GM23338 (cell line): Measurements from ENCODE around the gene CHMP4B. TPM values are rescaled to one million over a fixed set of nuclear protein-coding genes. Genes with fewer than 3 reads are reported as not detected.

Experiments used
- ATAC-seq: fragments of 200-7000 bp; cut with Tn5 transposase; 3 replicates; pipeline ENCODE4 v1.9.1; 2020
- DNase-seq: peaks from one replicate; pipeline ENCODE4 v3.0.0-alpha.2; 2015; ENCODE audit warnings: low spot score
- H2AFZ ChIP-seq: fragments of 200-600 bp; sonication (generic); 2 replicates; pipeline ENCODE4 v1.8.0; 2016; ENCODE audit warnings: antibody characterized with exemption, mild to moderate bottlenecking, moderate library complexity
- H3F3A ChIP-seq: fragments of 200-600 bp; sonication (generic); replicated peaks from 2 replicates; pipeline ENCODE4 v1.8.0; 2017; ENCODE audit warnings: antibody characterized with exemption, mixed run types, low read depth
- H3K27ac ChIP-seq: fragments of 200-600 bp; sonication (generic); 2 replicates; pipeline ENCODE4 v1.6.1; 2016; ENCODE audit warnings: low read depth
- H3K27me3 ChIP-seq: fragments of 200-600 bp; sonication (generic); 2 replicates; pipeline ENCODE4 v1.8.0; 2016; ENCODE audit warnings: mild to moderate bottlenecking, mixed run types, moderate library complexity; ENCODE audit not compliant: insufficient read depth
- H3K36me3 ChIP-seq: fragments of 200-600 bp; sonication (generic); 2 replicates; pipeline ENCODE4 v1.8.0; 2016; ENCODE audit warnings: mild to moderate bottlenecking; ENCODE audit not compliant: insufficient read depth
- H3K4me1 ChIP-seq: fragments of 200-600 bp; sonication (generic); 2 replicates; pipeline ENCODE4 v1.8.0; 2016; ENCODE audit warnings: mild to moderate bottlenecking, moderate library complexity; ENCODE audit not compliant: insufficient read depth
- H3K4me2 ChIP-seq: fragments of 200-600 bp; sonication (generic); 2 replicates; pipeline ENCODE4 v1.7.1; 2017; ENCODE audit warnings: mixed run types
- H3K4me3 ChIP-seq: fragments of 200-600 bp; sonication (generic); 2 replicates; pipeline ENCODE4 v1.6.1; 2016; ENCODE audit warnings: mixed run types
- H3K79me2 ChIP-seq: fragments of 200-600 bp; sonication (generic); replicated peaks from 2 replicates; pipeline ENCODE4 v1.8.0; 2017; ENCODE audit warnings: mild to moderate bottlenecking; ENCODE audit not compliant: insufficient read depth
- H3K9me2 ChIP-seq: fragments of 200-600 bp; sonication (generic); 2 replicates; pipeline ENCODE4 v1.8.0; 2017; ENCODE audit not compliant: insufficient read depth
- H4K20me1 ChIP-seq: fragments of 200-600 bp; sonication (generic); replicated peaks from 2 replicates; pipeline ENCODE4 v1.8.0; 2017; ENCODE audit warnings: mild to moderate bottlenecking; ENCODE audit not compliant: insufficient read depth
- H3K27ac Mint-ChIP-seq: 2 replicates; pipeline ENCODE4 v1.8.0; 2020; ENCODE audit warnings: inconsistent platforms, mild to moderate bottlenecking, moderate library complexity, mixed read lengths
- H3K27me3 Mint-ChIP-seq: 3 replicates; pipeline ENCODE4 v1.8.0; 2022; ENCODE audit warnings: low read depth, mild to moderate bottlenecking, moderate library complexity, mixed read lengths, inconsistent platforms; ENCODE audit not compliant: insufficient read depth, poor library complexity
- H3K36me3 Mint-ChIP-seq: 3 replicates; pipeline ENCODE4 v1.8.0; 2021; ENCODE audit warnings: low read depth, mild to moderate bottlenecking, inconsistent platforms, moderate library complexity, mixed read lengths
- H3K4me1 Mint-ChIP-seq: 3 replicates; pipeline ENCODE4 v1.8.0; 2020; ENCODE audit warnings: mild to moderate bottlenecking, inconsistent platforms, mixed read lengths
- H3K4me3 Mint-ChIP-seq: 3 replicates; pipeline ENCODE4 v1.8.0; 2021; ENCODE audit warnings: moderate library complexity, mild to moderate bottlenecking, inconsistent platforms, mixed read lengths
- H3K9me3 Mint-ChIP-seq: 3 replicates; pipeline ENCODE4 v1.8.0; 2020; ENCODE audit warnings: moderate library complexity, mild to moderate bottlenecking, inconsistent platforms, mixed read lengths
- CREB1 ChIP-seq: fragments of 250-450 bp; sonication (Bioruptor Pico); IDR thresholded peaks from 2 replicates; pipeline ENCODE4 v1.5.0; 2020; ENCODE audit warnings: low read depth, mild to moderate bottlenecking, moderate library complexity
- EZH2 ChIP-seq: fragments of 200-600 bp; sonication (generic); IDR thresholded peaks from one replicate; pipeline ENCODE4 v1.8.0; 2017; ENCODE audit warnings: antibody characterized with exemption, mild to moderate bottlenecking, low read depth; ENCODE audit not compliant: unreplicated experiment
- EZH2phosphoT487 ChIP-seq: fragments of 200-600 bp; sonication (generic); IDR thresholded peaks from one replicate; pipeline ENCODE4 v1.8.1; 2018; ENCODE audit warnings: antibody characterized with exemption; ENCODE audit not compliant: unreplicated experiment
- JUNB ChIP-seq: IDR thresholded peaks from one replicate; pipeline ENCODE4 v1.6.1; 2016; ENCODE audit warnings: antibody characterized with exemption; ENCODE audit not compliant: unreplicated experiment
- NANOG ChIP-seq: IDR thresholded peaks from 2 replicates; pipeline ENCODE4 v1.6.1; 2016; ENCODE audit warnings: antibody characterized with exemption, borderline replicate concordance
- POLR2AphosphoS5 ChIP-seq: IDR thresholded peaks from 2 replicates; pipeline ENCODE4 v1.6.1; 2016; ENCODE audit warnings: antibody characterized with exemption, low read depth
- STAT1 ChIP-seq: IDR thresholded peaks from one replicate; pipeline ENCODE4 v1.6.1; 2016; ENCODE audit warnings: antibody characterized with exemption; ENCODE audit not compliant: unreplicated experiment
- ZNF331 ChIP-seq: fragments of 250-450 bp; sonication (Bioruptor Pico); IDR thresholded peaks from 2 replicates; pipeline ENCODE4 v1.5.0; 2020; ENCODE audit warnings: low read depth, mild to moderate bottlenecking, moderate library complexity
- polyA plus RNA-seq: library from polyadenylated mRNA; unstranded; fragments of >200 nt; fragmentation: Nextera tagmentation; extraction: Ambion mirVana; gene quantifications from 2 replicates; pipeline ENCODE4 v1.2.1, GENCODE V29; 2016
- total RNA-seq: library from RNA; depleted of rRNA; stranded (reverse); fragments of >200 nt; shearing (Covaris generic); gene quantifications from 2 replicates; pipeline ENCODE4 v1.2.3, GENCODE V29; 2014
- TF ChIP-seq, protein P1 (sequence below): fragments of 250-450 bp; sonication (Bioruptor Pico); IDR thresholded peaks from 2 replicates; pipeline ENCODE4 v1.5.0; 2020; ENCODE audit warnings: mild to moderate bottlenecking, moderate library complexity
- TF ChIP-seq, protein P2 (sequence below), 2 experiments: fragments of 200-600 bp in 1 of 2; sonication (generic) in 1 of 2; conservative IDR thresholded peaks; 2 replicates each; pipeline versions ENCODE4 v1.5.1 to v1.6.1; 2016 to 2017; ENCODE audit warnings: antibody characterized with exemption in 2 of 2, low read depth in 2 of 2, mild to moderate bottlenecking in 2 of 2, moderate library complexity in 1 of 2
- TF ChIP-seq, protein P3 (sequence below): IDR thresholded peaks from one replicate; pipeline ENCODE4 v1.6.1; 2018; ENCODE audit warnings: antibody characterized with exemption; ENCODE audit not compliant: unreplicated experiment

Gene CHMP4B
- total and polyA plus RNA-seq, 2 experiments from 2014 or later, result 14.5 to 49.3 TPM

DNA sequence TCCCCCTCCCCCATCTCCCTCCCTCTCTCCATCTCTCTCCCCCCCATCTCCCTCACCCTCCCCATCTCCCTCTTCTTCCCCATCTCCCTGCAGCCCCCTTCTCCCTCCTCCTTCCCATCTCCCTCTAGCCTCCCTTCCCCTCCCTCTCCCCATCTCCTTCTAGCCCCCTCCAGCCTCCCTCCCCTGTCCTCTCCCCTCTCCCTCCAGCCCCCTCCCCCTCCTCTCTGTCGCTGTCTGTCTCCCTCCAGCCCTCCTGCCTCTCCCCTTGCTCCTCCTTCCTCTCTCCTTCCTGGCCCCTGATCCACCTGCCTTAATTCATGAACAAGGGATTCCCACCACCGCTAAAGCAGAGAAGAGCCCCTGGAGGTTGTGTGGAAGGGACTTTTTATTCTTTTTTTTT lies 26.9 kb upstream of the CHMP4B start (continued):
- TF ChIP-seq, protein P1, sequence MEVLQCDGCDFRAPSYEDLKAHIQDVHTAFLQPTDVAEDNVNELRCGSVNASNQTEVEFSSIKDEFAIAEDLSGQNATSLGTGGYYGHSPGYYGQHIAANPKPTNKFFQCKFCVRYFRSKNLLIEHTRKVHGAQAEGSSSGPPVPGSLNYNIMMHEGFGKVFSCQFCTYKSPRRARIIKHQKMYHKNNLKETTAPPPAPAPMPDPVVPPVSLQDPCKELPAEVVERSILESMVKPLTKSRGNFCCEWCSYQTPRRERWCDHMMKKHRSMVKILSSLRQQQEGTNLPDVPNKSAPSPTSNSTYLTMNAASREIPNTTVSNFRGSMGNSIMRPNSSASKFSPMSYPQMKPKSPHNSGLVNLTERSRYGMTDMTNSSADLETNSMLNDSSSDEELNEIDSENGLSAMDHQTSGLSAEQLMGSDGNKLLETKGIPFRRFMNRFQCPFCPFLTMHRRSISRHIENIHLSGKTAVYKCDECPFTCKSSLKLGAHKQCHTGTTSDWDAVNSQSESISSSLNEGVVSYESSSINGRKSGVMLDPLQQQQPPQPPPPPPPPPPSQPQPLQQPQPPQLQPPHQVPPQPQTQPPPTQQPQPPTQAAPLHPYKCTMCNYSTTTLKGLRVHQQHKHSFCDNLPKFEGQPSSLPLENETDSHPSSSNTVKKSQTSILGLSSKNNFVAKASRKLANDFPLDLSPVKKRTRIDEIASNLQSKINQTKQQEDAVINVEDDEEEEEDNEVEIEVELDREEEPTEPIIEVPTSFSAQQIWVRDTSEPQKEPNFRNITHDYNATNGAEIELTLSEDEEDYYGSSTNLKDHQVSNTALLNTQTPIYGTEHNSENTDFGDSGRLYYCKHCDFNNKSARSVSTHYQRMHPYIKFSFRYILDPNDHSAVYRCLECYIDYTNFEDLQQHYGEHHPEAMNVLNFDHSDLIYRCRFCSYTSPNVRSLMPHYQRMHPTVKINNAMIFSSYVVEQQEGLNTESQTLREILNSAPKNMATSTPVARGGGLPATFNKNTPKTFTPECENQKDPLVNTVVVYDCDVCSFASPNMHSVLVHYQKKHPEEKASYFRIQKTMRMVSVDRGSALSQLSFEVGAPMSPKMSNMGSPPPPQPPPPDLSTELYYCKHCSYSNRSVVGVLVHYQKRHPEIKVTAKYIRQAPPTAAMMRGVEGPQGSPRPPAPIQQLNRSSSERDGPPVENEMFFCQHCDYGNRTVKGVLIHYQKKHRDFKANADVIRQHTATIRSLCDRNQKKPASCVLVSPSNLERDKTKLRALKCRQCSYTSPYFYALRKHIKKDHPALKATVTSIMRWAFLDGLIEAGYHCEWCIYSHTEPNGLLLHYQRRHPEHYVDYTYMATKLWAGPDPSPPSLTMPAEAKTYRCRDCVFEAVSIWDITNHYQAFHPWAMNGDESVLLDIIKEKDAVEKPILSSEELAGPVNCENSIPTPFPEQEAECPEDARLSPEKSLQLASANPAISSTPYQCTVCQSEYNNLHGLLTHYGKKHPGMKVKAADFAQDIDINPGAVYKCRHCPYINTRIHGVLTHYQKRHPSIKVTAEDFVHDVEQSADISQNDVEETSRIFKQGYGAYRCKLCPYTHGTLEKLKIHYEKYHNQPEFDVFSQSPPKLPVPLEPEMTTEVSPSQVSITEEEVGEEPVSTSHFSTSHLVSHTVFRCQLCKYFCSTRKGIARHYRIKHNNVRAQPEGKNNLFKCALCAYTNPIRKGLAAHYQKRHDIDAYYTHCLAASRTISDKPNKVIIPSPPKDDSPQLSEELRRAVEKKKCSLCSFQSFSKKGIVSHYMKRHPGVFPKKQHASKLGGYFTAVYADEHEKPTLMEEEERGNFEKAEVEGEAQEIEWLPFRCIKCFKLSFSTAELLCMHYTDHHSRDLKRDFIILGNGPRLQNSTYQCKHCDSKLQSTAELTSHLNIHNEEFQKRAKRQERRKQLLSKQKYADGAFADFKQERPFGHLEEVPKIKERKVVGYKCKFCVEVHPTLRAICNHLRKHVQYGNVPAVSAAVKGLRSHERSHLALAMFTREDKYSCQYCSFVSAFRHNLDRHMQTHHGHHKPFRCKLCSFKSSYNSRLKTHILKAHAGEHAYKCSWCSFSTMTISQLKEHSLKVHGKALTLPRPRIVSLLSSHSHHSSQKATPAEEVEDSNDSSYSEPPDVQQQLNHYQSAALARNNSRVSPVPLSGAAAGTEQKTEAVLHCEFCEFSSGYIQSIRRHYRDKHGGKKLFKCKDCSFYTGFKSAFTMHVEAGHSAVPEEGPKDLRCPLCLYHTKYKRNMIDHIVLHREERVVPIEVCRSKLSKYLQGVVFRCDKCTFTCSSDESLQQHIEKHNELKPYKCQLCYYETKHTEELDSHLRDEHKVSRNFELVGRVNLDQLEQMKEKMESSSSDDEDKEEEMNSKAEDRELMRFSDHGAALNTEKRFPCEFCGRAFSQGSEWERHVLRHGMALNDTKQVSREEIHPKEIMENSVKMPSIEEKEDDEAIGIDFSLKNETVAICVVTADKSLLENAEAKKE (CRISPR knock-in tag), result no peak
- TF ChIP-seq EZH2phosphoT487 (no peak), EZH2 (no peak), CREB1 (CRISPR knock-in tag) (no peak)
- TF ChIP-seq, protein P2, sequence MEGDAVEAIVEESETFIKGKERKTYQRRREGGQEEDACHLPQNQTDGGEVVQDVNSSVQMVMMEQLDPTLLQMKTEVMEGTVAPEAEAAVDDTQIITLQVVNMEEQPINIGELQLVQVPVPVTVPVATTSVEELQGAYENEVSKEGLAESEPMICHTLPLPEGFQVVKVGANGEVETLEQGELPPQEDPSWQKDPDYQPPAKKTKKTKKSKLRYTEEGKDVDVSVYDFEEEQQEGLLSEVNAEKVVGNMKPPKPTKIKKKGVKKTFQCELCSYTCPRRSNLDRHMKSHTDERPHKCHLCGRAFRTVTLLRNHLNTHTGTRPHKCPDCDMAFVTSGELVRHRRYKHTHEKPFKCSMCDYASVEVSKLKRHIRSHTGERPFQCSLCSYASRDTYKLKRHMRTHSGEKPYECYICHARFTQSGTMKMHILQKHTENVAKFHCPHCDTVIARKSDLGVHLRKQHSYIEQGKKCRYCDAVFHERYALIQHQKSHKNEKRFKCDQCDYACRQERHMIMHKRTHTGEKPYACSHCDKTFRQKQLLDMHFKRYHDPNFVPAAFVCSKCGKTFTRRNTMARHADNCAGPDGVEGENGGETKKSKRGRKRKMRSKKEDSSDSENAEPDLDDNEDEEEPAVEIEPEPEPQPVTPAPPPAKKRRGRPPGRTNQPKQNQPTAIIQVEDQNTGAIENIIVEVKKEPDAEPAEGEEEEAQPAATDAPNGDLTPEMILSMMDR (conservative IDR thresholded peaks at IDR 0.05; ENCODE audit: low read depth in 2 of 2), result no peak

DNA sequence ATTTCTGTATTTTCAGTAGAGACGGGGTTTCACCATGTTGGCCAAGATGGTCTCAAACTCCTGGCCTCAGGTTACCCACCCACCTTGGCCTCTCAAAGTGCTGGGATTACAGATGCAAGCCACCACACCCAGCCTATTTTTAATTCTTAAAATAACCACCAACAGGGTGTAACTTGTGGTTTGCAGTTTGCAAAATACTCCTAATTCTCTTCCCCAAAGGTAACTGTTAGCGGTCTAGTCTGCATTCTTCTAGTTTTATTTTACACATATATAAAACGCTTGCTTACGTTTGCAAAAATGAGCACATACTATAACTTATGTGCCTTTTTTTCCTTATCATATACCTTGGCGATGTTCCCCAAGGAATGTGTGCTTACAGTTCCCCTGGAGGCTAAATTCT lies 25.6 kb upstream of the CHMP4B start:
- ATAC-seq (no peak), DNase-seq (no peak)
- Histone ChIP-seq H3K9me2 (no peaks in the 10 kb centered on the region), H3K4me2 (no peak overlapping the region), H3F3A (no peaks in the 10 kb centered on the region), H3K27me3 (no peaks in the 10 kb centered on the region), H3K4me3 (no peak overlapping the region), H2AFZ (no peak overlapping the region), H3K4me1 (no peaks in the 10 kb centered on the region), H3K36me3 (no peaks in the 10 kb centered on the region), H3K79me2 (no peaks in the 10 kb centered on the region), H3K27ac (no peak overlapping the region), H4K20me1 (no peaks in the 10 kb centered on the region)
- no peaks in the 10 kb centered on the region; the same call in 2 of the 3 replicates for H3K9me3 Mint-ChIP-seq
- no peak overlapping the region for H3K4me3 Mint-ChIP-seq
- H3K27ac Mint-ChIP-seq, result no peak overlapping the region
- H3K4me1 Mint-ChIP-seq, result no peaks in the 10 kb centered on the region; the same call in 2 of the 3 replicates
- H3K27me3 Mint-ChIP-seq, result peaks cover 9% of the 10 kb centered on the region
- no peaks in the 10 kb centered on the region for H3K36me3 Mint-ChIP-seq
- TF ChIP-seq NANOG (no peak), CREB1 (CRISPR knock-in tag) (no peak), POLR2AphosphoS5 (no peak), ZNF331 (CRISPR knock-in tag) (no peak), JUNB (no peak), EZH2phosphoT487 (no peak), EZH2 (no peak), STAT1 (no peak)
- TF ChIP-seq, protein P2 (conservative IDR thresholded peaks at IDR 0.05; ENCODE audit: low read depth in 2 of 2), result no peak
- TF ChIP-seq, protein P3, sequence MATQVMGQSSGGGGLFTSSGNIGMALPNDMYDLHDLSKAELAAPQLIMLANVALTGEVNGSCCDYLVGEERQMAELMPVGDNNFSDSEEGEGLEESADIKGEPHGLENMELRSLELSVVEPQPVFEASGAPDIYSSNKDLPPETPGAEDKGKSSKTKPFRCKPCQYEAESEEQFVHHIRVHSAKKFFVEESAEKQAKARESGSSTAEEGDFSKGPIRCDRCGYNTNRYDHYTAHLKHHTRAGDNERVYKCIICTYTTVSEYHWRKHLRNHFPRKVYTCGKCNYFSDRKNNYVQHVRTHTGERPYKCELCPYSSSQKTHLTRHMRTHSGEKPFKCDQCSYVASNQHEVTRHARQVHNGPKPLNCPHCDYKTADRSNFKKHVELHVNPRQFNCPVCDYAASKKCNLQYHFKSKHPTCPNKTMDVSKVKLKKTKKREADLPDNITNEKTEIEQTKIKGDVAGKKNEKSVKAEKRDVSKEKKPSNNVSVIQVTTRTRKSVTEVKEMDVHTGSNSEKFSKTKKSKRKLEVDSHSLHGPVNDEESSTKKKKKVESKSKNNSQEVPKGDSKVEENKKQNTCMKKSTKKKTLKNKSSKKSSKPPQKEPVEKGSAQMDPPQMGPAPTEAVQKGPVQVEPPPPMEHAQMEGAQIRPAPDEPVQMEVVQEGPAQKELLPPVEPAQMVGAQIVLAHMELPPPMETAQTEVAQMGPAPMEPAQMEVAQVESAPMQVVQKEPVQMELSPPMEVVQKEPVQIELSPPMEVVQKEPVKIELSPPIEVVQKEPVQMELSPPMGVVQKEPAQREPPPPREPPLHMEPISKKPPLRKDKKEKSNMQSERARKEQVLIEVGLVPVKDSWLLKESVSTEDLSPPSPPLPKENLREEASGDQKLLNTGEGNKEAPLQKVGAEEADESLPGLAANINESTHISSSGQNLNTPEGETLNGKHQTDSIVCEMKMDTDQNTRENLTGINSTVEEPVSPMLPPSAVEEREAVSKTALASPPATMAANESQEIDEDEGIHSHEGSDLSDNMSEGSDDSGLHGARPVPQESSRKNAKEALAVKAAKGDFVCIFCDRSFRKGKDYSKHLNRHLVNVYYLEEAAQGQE, result no peak
